HepG2 (cell line): Measurements from ENCODE around the gene PSORS1C1. TPM values are rescaled to one million over a fixed set of nuclear protein-coding genes. Genes with fewer than 3 reads are reported as not detected.
A peak's percentile ranks its signal among the peaks of the same experiment; 100 is the strongest.

Experiments
- FOXO4 ChIP-seq: sonication (generic); formaldehyde crosslinking; conservative IDR thresholded peaks from 2 replicates; pipeline ENCODE4 v1.8.1; 2023; ENCODE audit warnings: missing genetic modification reagents
- GATAD2A ChIP-seq: IDR thresholded peaks from 2 replicates; pipeline ENCODE4 v1.6.1; 2016
- GFI1 ChIP-seq: sonication (generic); formaldehyde crosslinking; IDR thresholded peaks from 2 replicates; pipeline ENCODE4 v1.5.0; 2020; ENCODE audit warnings: missing genetic modification reagents, mild to moderate bottlenecking, borderline replicate concordance
- HES4 ChIP-seq: sonication (generic); formaldehyde crosslinking; IDR thresholded peaks from 2 replicates; pipeline ENCODE4 v1.9.0; 2021; ENCODE audit warnings: mild to moderate bottlenecking, missing genetic modification reagents, borderline replicate concordance
- KDM4B ChIP-seq: sonication (generic); formaldehyde crosslinking; IDR thresholded peaks from 2 replicates; pipeline ENCODE4 v1.4.0; 2020; ENCODE audit warnings: missing genetic modification reagents
- KLF13 ChIP-seq: sonication (generic); formaldehyde crosslinking; IDR thresholded peaks from 2 replicates; pipeline ENCODE4 v1.4.0; 2020; ENCODE audit warnings: mild to moderate bottlenecking, missing genetic modification reagents
- MIER3 ChIP-seq: IDR thresholded peaks from 2 replicates; pipeline ENCODE4 v1.6.1; 2016; ENCODE audit warnings: missing compliant biosample characterization, borderline replicate concordance
- MTF1 ChIP-seq: sonication (generic); formaldehyde crosslinking; IDR thresholded peaks from 2 replicates; pipeline ENCODE4 v1.5.0; 2020; ENCODE audit warnings: missing genetic modification reagents
- NRL ChIP-seq: sonication (generic); formaldehyde crosslinking; IDR thresholded peaks from 2 replicates; pipeline ENCODE4 v1.5.0; 2020; ENCODE audit warnings: missing genetic modification reagents, mild to moderate bottlenecking, moderate library complexity, borderline replicate concordance
- PHB2 ChIP-seq: fragments of 450-650 bp; IDR thresholded peaks from 2 replicates; pipeline ENCODE4 v1.6.1; 2018; ENCODE audit not compliant: partially characterized antibody
- POLR2AphosphoS5 ChIP-seq: IDR thresholded peaks from 2 replicates; pipeline ENCODE4 v1.6.1; 2012; ENCODE audit warnings: low read depth, low read length
- POLR2G ChIP-seq: fragments of 200-400 bp; formaldehyde crosslinking; IDR thresholded peaks from 2 replicates; pipeline ENCODE4 v1.6.1; 2018; ENCODE audit warnings: mild to moderate bottlenecking, low read depth, low read length, moderate library complexity
- RXRB ChIP-seq: IDR thresholded peaks from 2 replicates; pipeline ENCODE4 v1.6.1; 2016; ENCODE audit warnings: borderline replicate concordance, missing genetic modification reagents, missing compliant biosample characterization
- SNAI1 ChIP-seq: sonication (generic); formaldehyde crosslinking; IDR thresholded peaks from 2 replicates; pipeline ENCODE4 v1.5.0; 2020; ENCODE audit warnings: mild to moderate bottlenecking, missing genetic modification reagents, borderline replicate concordance
- STAG1 ChIP-seq: sonication (generic); formaldehyde crosslinking; IDR thresholded peaks from 2 replicates; pipeline ENCODE4 v1.4.0; 2020; ENCODE audit warnings: missing genetic modification reagents
- XRCC5 ChIP-seq: fragments of 200-400 bp; formaldehyde crosslinking; optimal IDR thresholded peaks from 2 replicates; pipeline ENCODE3; 2017; ENCODE audit warnings: mild to moderate bottlenecking, low read length
- ZBTB7A ChIP-seq: sonication (generic); formaldehyde crosslinking; IDR thresholded peaks from 2 replicates; pipeline ENCODE4 v1.8.0; 2022; ENCODE audit warnings: mild to moderate bottlenecking, missing genetic modification reagents
- ZFX ChIP-seq: sonication (generic); formaldehyde crosslinking; IDR thresholded peaks from 2 replicates; pipeline ENCODE4 v1.4.0; 2020; ENCODE audit warnings: mild to moderate bottlenecking, low read depth, missing genetic modification reagents, moderate library complexity
- ZNF382 ChIP-seq: sonication (generic); formaldehyde crosslinking; IDR thresholded peaks from 2 replicates; pipeline ENCODE4 v1.5.0; 2020; ENCODE audit warnings: missing genetic modification reagents, mild to moderate bottlenecking, borderline replicate concordance
- ZNF615 ChIP-seq: sonication (generic); formaldehyde crosslinking; IDR thresholded peaks from 2 replicates; pipeline ENCODE4 v1.5.0; 2020; ENCODE audit warnings: mild to moderate bottlenecking, missing genetic modification reagents, borderline replicate concordance
- ZNF629 ChIP-seq: sonication (generic); formaldehyde crosslinking; conservative IDR thresholded peaks from 2 replicates; pipeline ENCODE4 v1.5.0; 2020; ENCODE audit warnings: missing genetic modification reagents
- ZNF724P ChIP-seq: sonication (generic); formaldehyde crosslinking; IDR thresholded peaks from 2 replicates; pipeline ENCODE4 v1.8.0; 2022; ENCODE audit warnings: missing genetic modification reagents, borderline replicate concordance
- ZNF883 ChIP-seq: sonication (generic); formaldehyde crosslinking; IDR thresholded peaks from 2 replicates; pipeline ENCODE4 v1.5.1; 2020; ENCODE audit warnings: mild to moderate bottlenecking, missing genetic modification reagents; ENCODE audit errors: not compliant biosample characterization
- polyA plus RNA-seq, 8 experiments: library from polyadenylated mRNA; depleted of rRNA in 3 of 8; stranded (reverse) in 7 of 8; unstranded in 1 of 8; fragments of >200 nt; fragmentation: Illumina TruSeq in 4 of 8; extraction: Trizol in 4 of 8; gene quantifications; 2 replicates each; pipeline versions ENCODE4 v1.2.1 to v1.2.3, GENCODE V29; 2011 to 2016; ENCODE audit warnings: low read depth in 4 of 8, missing spikeins in 1 of 8, mixed read lengths in 1 of 8; ENCODE audit not compliant: insufficient read depth in 1 of 8
- total RNA-seq, 5 experiments: library from RNA; depleted of rRNA; stranded (reverse); fragments of >200 nt; fragmentation: Illumina TruSeq; extraction: Trizol; gene quantifications; 2 replicates each; pipeline ENCODE4 v1.2.3, GENCODE V29; 2016; ENCODE audit warnings: low read depth in 1 of 5
- TF ChIP-seq, protein P1 (sequence below): sonication (generic); formaldehyde crosslinking; IDR thresholded peaks from 2 replicates; pipeline ENCODE4 v1.4.0; 2020; ENCODE audit warnings: missing genetic modification reagents
- TF ChIP-seq, protein P2 (sequence below): sonication (generic); formaldehyde crosslinking; IDR thresholded peaks from 2 replicates; pipeline ENCODE4 v1.4.0; 2020; ENCODE audit warnings: missing genetic modification reagents
- TF ChIP-seq, protein P3 (sequence below): sonication (generic); formaldehyde crosslinking; IDR thresholded peaks from 2 replicates; pipeline ENCODE4 v1.4.0; 2020; ENCODE audit warnings: mild to moderate bottlenecking, missing genetic modification reagents

Gene PSORS1C1
- total and polyA plus RNA-seq, 2 of the 13 experiments (the other 11 are each of a cell fraction or from before 2014, with no cell fraction given), result 0.01 to 0.02 TPM

DNA sequence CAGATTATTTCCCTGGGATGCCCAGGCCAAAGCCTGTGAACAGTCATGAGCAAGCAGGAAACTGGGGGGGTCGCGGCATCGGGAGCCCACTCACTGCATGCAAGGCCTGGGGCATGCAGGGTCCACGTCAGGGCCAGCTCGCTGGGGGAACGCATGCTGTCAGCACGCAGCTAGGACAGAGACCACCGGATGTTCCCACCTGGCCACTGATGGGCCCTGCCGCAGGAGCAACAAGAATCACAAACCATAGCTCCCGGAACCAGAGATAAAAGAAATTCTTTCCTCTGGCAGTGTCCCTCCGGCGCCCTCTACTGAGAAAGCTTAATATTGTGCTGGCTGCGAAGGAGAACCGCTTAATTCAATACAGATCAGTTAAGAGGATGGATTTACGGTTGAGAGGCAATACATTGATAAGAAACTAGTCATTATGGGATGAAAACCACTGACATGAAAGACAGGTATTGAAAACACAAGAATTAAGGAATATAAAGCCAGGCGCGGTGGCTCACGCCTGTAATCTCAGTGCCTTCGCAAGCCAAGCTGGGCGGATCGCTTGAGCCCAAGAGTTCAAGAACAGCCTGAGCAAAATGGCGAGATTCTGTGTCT is 34.8 kb upstream of the PSORS1C1 start (continued):
- no peak for TF ChIP-seq GFI1
- no peak for TF ChIP-seq POLR2G
- TF ChIP-seq ZNF382 (CRISPR knock-in tag), result no peak
- TF ChIP-seq KDM4B, result no peak
- TF ChIP-seq SNAI1, result no peak
- TF ChIP-seq MIER3 (CRISPR knock-in tag), result no peak
- no peak for TF ChIP-seq ZNF629 (CRISPR knock-in tag)
- no peak for TF ChIP-seq RXRB
- TF ChIP-seq PHB2, result no peak
- TF ChIP-seq KLF13 (CRISPR knock-in tag), result no peak
- TF ChIP-seq ZNF724P (CRISPR knock-in tag), result no peak
- TF ChIP-seq ZBTB7A (CRISPR knock-in tag), result no peak
- TF ChIP-seq, protein P1, sequence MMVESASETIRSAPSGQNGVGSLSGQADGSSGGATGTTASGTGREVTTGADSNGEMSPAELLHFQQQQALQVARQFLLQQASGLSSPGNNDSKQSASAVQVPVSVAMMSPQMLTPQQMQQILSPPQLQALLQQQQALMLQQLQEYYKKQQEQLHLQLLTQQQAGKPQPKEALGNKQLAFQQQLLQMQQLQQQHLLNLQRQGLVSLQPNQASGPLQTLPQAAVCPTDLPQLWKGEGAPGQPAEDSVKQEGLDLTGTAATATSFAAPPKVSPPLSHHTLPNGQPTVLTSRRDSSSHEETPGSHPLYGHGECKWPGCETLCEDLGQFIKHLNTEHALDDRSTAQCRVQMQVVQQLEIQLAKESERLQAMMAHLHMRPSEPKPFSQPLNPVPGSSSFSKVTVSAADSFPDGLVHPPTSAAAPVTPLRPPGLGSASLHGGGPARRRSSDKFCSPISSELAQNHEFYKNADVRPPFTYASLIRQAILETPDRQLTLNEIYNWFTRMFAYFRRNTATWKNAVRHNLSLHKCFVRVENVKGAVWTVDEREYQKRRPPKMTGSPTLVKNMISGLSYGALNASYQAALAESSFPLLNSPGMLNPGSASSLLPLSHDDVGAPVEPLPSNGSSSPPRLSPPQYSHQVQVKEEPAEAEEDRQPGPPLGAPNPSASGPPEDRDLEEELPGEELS (CRISPR knock-in tag), result no peak
- TF ChIP-seq HES4, result no peak
- TF ChIP-seq ZFX (CRISPR knock-in tag), result no peak
- TF ChIP-seq, protein P2, sequence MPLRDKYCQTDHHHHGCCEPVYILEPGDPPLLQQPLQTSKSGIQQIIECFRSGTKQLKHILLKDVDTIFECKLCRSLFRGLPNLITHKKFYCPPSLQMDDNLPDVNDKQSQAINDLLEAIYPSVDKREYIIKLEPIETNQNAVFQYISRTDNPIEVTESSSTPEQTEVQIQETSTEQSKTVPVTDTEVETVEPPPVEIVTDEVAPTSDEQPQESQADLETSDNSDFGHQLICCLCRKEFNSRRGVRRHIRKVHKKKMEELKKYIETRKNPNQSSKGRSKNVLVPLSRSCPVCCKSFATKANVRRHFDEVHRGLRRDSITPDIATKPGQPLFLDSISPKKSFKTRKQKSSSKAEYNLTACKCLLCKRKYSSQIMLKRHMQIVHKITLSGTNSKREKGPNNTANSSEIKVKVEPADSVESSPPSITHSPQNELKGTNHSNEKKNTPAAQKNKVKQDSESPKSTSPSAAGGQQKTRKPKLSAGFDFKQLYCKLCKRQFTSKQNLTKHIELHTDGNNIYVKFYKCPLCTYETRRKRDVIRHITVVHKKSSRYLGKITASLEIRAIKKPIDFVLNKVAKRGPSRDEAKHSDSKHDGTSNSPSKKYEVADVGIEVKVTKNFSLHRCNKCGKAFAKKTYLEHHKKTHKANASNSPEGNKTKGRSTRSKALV (CRISPR knock-in tag), result no peak
- peak; percentile 73 for TF ChIP-seq STAG1 (CRISPR knock-in tag)
- no peak for TF ChIP-seq NRL
- no peak for TF ChIP-seq ZNF615 (CRISPR knock-in tag)
- 0 out of 2 replicates have a peak, but pooled peaks have one; percentile 17 for TF ChIP-seq GATAD2A
- no peak for TF ChIP-seq POLR2AphosphoS5
- no peak for TF ChIP-seq FOXO4 (CRISPR knock-in tag)
- TF ChIP-seq, protein P3, sequence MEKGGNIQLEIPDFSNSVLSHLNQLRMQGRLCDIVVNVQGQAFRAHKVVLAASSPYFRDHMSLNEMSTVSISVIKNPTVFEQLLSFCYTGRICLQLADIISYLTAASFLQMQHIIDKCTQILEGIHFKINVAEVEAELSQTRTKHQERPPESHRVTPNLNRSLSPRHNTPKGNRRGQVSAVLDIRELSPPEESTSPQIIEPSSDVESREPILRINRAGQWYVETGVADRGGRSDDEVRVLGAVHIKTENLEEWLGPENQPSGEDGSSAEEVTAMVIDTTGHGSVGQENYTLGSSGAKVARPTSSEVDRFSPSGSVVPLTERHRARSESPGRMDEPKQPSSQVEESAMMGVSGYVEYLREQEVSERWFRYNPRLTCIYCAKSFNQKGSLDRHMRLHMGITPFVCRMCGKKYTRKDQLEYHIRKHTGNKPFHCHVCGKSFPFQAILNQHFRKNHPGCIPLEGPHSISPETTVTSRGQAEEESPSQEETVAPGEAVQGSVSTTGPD (CRISPR knock-in tag), result no peak
- no peak for TF ChIP-seq MTF1 (CRISPR knock-in tag)
- peak; percentile 38 for TF ChIP-seq ZNF883 (CRISPR knock-in tag)
- peak; percentile 50 for TF ChIP-seq XRCC5
